Activated T-cell treated with anti-CD3 and anti-CD28 coated beads for 1 hour (primary cell): Measurements from ENCODE around the gene SPEF2.
"Not testable (repeated sequence)": the region's sequence is repeated elsewhere in the genome, so short reads cannot be mapped to it uniquely, and the experiment has no call there.

Experiments used
- DNase-seq: peaks from one replicate; pipeline ENCODE4 v3.0.0-alpha.2; 2020; ENCODE audit warnings: low read depth

SPEF2 gene

DNA sequence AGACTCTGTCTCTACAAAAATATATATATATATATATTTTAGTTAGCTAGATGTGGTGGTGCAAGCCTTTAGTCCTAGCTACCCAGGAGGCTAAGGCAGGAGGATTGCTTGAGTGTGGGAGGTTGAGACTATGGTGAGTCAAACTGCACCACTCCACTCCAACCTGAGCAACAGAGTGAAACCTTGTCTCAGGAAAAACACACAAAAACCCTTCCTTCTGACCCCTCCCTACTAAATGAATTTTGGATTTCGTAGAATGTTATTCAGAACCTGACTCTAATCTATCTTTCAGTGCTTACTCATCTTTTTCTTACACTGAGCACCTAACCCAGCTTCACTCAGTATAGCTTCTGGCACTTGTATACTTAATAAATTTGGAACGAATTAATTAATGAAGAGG, 203.8 kb downstream of the SPEF2 start:
- no peak for DNase-seq

DNA sequence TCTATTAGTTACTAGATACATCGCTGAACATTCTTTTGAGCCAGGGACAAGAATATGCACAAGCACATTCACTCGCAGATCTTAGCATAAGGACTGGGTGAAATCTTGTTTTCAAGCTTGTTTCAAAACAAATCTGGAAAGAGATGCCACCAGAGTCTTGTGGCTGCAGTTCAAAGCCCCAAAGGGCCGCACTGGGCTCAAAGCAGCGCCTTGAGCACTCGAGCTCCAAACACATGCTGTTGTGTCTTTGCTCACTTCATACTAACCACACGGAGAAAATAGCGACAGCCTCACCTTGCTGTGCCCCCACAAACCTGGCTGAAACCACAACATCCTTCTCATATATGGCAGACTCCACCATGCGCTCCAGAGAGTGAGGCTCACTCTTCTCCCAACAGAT, 204.8 kb downstream of the SPEF2 start:
- no peak for DNase-seq

DNA sequence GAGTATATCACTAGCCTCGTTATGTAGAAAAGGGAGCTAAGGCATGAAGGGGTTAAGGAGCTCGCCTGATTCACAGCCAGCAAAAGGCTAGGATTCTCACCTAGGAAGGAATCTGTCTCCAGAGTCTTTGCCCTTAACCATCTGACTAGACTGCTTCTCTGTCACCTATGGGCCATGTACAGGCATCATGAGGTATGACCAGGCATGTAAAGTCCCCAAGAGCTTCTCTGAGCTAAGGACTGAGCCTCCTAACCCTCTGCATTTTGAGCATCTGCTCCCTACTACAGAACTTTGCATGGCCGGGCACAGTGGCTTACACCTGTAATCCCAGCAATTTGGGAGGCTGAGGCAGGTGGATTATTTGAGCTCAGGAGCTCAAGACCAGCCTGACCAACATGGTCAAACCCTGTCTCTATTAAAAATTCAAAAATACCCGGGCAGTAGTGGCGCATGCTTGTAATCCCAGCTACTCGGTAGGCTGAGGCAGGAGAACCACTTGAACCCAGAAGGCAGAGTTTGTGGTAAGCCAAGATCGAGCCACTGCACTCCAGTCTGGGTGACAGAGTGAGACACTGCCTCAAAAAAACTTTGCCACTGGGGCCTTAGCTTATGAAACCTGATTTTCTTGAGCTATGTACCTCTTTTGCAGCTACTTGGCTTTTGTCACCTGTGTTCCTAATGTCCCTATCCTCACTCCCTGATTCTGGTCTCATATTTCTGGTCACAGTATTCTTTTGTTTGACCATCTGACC, 205.9 kb downstream of the SPEF2 start:
- DNase-seq: no peak

DNA sequence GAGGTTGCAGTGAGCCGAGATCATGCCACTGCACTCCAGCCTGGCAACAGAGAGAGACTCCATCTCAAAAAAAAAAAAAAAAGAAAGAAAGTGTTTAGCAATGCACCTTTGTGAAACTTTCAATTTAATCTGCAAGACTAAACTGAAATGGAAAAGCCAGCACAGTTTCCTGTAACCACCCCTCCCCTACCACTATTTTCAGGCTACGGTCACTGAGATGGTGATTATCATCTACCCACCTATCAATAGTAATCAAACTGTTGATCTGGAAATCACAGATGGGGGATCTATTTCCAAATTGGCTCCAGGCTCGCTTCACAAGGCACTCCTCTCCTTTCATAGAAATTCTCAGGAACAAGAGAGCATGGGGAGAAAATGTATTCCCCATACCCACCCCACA, 208.4 kb downstream of the SPEF2 start:
- no peak for DNase-seq

DNA sequence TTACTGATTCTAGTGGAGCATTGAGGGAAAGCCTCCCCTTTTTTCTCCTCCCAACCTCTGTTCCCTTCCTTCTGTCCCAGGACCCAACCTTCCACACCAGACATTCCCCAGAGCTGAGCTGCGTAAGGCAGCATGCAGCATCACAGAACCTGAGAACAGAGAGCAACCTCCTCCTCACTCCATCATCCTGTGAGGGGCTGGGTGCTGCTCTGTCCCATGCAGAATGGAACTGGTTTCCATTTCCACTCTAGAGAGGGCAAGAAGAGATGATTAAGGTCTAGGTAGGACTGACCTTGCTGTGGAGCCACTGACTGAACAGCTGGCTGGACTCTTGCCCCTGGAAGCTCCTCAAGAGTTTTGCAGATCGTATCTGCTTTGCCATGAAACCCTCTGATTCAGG, 208.9 kb downstream of the SPEF2 start:
- no peak for DNase-seq

DNA sequence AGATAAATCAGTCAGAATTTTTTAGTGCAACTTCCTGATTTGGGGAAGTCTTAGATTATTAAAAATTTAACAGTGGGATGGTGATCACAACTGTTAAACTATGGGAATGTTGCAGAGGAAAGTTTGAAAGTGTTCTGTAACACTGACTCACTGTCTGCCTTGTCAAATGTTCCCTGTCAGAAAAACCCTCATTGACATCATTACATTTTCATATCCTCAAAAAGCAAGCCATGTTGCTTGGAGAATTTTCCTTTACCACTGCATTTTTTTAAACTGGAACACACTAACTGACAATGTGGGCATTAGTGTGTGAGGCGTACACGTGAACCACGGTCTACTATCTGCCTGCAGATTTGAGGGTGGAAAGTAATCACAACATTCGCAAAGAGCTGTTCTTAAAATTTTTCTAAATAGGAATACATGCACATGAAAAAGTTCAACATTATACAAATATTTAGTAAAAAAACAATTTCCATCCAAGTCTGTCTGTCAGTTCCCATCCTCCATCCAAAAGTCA, 210.5 kb downstream of the SPEF2 start:
- DNase-seq: no peak

DNA sequence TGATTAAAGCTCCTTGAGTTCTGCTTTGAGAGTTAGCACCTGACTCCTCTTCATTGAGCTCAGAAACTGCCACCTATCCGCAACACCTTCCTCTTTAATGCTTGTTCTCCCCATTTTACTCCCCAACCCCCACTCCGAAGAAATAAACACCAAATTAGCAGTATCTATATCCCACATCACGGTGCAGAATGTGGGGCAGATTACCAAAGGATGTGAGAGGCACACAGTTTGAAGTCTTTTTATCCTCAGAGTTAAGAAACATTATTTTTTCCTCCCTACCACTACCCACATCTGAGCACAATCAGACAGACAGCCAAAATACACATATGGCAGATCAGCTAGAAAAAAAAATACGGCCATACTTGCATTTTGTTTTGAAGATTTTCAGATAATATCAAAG, 212.9 kb downstream of the SPEF2 start:
- no peak for DNase-seq

DNA sequence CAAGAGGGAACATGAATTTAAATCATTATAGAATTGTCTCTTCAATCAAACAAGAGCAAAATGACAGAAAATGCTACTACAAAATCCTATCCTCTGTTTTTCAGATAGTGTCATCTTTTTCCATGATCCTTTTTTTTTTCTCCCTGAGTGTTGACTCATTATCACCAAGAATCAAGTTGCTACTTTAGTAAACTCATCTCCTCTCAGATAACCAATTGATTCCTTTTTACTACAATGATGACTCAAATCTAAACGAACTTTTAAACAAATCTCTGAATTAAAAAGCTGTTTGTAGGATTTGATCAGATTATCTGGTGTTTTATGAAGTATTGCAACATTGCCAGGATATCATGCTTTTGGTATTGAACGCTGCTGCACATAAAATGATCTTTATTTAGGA, 215.1 kb downstream of the SPEF2 start:
- DNase-seq: no peak

DNA sequence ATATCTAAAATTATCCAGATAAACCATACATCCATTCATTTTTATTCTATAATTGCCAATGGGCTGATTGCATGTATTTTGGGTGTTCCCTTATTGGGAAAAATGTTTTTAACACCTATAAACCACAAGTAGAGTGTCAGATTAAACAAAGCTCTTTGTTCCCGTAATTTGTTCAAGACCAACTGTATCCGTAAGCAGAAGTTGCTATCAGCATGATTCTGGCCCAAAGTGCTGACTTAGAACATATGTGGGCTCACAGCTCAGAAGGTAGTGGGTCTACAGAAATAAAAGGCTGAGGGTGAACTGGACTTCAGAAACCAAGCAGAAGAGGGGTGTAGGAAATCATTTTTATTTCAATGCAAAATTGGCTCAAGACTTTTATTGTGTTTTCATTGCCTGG, 215.6 kb downstream of the SPEF2 start:
- DNase-seq: no peak

DNA sequence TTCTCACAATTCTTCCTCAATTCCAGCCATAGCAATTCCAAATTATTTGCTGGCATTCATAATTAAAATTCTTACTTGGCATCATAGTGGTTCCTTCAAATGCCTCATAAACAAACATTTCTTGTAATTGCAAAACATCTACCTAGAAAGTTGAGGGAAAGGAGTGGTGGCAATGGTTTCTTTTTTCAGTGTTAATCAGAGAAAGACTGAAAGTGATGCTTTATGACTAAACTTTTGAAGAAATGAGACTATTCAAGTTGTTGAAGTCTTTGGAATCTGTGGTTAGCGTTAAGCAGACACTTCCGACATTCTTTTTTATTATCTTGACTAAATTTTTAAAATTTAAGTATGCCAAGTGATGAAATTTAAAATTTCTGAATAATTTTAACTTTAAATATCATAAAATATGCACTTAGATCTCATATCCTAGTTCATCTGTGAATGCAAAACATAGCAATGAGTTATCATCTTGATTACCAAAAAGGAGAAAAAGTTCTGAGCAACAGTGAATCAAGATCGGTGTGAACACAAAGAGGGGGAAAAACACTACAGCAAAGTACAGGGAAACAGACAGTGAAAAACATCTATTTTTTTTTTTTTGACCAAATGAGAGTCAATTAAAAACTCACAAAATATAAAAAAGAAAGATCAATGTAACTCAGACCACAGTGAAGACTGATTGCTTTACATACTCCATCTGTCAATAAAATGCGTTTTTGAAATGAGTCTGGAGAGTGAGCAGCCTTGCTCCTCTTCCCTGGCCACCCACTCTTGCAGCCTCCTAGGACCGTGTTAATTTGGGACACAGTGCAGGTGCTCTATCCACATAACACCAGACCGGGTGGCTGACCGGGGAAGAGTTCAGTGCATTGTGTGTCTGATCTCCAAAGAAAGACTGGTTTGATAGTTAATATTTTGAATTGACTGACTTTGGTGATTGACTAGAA, 218.4 kb downstream of the SPEF2 start:
- no peak for DNase-seq

DNA sequence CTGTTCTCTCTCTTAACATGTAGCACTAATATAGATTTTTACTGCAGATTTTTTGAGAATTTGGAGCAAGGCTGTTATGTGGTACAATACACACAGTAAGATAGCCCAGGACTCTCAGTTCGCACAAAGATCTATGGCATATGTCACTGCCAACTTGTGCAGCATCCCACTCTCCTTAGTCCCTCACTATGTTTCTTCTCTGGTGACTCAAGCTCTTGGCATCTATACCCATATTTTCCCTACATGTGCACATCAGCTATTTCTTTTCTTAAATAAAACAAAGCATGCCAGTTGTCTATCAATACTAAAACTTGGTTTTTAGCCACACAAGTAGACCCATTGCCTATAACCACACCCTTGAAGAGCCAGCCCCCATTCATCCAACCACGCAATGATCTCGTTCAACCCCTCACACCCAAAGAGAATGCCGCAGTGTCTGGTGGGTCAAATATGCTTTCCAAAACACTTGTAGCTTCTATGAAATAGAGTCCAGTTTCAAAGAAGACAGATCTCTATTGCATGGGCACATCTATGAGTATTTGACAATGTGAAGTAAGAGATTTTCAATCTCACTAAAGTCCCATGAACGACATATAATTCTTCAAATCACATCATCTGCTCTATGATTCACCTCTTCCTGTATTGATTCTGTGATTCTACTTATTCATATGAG, 220.8 kb downstream of the SPEF2 start:
- DNase-seq: no peak

DNA sequence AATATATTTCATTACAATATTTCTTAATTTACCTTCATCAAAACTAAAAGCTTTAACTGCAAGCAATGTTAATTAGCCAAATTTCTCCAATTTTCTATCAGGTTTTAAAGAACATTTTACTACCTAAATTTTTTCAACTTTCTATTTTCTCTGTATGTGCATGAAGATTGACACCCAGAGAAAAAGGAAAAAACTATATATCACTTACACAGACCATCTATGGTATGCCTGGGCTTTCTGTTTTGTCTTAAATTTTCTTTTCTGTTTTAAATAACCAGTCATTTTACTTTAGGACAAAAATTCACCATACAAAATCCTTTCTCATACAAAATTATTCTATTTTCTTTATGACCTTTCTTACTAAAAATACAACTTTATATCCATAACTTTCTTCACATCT, 225.2 kb downstream of the SPEF2 start:
- no peak for DNase-seq

DNA sequence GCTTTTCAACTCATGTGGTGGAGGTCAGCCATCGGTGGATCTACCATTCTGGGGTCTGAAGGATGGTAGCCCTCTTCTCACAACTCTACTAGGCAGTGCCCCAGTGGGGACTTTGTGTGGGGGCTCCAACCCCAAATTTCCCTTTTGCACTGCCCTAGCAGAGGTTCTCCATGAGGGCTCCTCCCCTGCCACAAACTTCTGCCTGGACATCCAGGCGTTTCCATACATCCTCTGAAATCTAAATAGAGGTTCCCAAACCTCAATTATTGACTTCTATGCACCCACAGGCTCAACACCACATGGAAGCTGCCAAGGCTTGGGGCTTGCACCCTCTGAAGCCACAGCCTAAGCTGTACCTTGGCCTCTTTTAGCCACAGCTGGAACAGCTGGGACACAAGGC, 227.8 kb downstream of the SPEF2 start:
- not testable (repeated sequence) for DNase-seq

DNA sequence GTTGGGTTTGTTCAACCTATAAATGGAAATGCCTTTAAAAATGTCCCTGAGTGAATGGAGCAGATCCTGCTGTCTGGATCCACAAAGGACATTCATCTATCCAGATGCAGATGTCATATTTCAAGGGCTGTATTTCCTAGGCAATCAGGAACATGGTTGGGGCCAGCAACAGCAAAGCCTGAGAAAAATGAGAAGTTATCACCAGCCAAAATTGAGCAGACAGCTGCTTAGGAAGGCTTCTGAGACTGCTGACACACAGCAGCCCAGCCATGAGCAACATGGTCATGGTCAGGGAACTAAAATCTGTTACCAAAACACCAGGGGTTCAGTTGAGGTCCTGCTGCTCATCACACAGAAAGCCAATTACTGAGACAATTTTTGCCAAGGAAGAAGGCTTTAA, 229.8 kb downstream of the SPEF2 start:
- DNase-seq: no peak

DNA sequence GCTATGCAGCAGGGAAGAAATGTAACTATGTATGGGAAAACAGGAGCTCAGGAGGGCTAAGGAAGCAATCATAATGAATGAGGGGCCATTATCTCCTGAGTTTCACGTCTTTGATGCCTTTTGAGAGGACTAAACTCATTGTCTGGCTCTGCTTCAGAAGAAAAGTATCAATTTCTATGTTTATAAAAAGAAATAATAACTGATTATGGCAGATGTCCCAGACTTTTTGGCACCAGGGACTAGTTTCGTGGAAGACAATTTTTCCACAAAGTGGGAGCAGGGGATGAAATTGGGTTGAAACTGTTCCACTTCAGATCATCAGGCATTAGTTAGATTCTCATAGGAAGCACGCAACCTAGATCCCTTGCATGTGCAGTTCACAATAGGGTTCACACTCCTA, 230.3 kb downstream of the SPEF2 start:
- no peak for DNase-seq

DNA sequence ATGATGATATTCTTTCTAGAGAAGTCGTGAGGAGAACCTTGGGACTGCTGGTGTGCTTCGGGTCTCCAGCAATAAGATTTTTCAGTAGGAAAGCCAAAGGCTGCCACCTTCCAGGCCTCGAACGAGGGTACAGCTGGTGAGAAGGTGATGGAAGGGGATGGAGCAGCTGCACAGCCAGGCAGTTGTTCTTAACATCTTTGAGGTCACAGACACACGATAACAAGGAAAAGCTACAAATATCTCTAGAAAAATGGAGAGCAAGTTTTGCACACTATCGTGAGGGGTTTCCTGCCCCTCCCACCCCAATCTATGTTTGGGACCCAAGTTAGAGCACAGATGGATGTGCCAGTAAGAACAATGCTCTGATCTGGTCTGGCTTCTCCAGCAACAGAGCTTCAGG, 232.2 kb downstream of the SPEF2 start:
- no peak for DNase-seq

DNA sequence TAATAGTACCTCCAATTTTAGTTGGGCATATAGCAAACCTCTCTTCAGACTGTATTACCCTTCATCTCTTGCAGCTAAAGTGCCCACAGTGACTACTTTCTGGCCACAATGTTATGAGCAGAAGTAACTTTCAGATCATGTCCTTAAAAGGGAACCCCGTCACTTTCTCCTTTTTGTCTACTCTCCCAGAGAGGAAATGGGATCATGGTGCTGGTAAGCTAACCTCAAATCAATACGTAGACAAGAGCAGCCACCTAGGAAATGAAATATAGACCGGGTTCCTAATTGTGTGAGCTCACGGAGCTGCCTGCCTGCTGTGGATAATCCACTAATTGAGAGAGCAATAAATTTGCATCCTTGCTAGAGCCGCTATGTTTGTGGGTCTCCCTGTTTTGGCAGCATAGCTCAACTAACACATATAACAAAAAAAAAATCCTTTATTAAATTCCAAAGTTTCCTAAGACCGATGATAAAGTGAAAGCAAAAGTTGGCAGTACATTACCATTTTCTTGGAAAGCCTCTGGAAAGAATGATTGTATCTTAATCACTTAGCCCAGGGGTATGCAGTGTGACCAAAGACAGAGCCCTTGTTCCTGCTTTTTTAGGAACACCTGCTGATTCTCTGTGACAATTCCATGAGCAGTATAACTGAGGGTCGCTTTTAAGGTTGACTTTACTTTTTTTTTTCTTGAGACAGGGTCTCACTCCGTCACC, 233.5 kb downstream of the SPEF2 start:
- no peak for DNase-seq

DNA sequence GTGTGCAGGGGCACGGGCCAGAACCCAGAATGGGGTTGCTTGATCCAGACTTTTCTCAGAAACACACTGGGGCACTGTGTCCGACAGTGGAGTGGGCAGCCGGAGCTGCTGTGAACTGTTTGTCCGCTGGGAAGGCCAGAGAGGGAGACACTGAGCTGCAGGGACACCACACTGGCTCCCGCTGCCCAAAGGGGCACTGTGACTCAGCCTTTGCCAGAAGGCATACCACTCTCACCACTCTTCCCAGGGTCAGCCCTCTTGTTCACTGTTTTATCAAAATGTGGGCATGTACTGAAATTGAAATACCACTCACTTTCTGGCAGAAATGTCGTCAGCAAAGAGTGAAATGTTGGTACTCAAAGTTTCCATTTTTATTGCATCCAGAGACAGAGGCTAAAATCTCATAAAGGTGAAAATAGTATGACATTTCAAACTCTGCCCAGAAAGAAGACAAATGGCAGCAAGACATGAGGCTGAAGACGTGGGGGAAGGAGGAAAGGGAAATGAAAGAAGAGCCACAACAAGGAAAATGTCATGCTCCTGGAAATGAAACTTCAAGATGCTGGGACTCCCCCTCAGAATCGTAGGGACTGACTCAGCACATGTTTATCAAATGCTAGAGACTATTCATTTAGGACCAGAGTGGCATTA, 234.5 kb downstream of the SPEF2 start:
- DNase-seq: no peak

DNA sequence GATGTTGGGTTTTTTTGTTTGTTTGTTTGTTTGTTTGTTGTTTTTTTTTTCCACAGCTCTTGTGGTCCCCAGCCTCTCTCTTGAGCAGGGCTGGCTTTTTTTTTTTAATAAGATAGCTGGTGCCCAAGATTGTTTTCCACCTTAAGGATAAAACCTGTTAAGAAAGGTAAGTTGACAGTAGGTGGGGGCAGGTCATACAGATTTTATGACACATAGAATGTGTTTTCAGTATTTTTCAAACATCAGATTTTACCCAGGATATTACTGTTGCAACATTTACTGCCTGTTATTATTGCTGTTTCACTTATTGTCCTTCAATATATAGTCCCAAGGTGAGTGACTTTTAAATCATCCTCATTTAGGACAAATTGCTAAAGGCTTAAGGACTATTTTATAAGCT, 235.1 kb downstream of the SPEF2 start:
- DNase-seq: no peak

DNA sequence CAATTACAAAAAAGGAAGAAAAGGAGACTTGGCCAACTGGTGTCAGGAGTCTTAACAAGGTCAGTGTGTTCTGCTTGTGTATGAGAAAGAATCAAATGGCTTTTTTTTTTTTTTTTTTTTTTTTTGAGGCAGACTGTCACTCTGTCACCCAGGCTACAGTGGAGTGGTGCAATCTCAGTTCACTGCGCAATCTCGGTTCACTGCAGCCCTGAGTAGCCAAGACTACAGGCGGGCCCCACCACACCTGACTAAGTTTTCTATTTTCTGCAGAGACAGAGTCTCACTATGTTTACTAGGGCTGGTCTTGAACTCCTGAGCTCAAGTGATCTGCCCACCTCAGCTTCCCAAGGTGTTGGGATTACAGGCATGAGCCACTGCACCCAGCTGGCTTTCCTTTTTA, 236.0 kb downstream of the SPEF2 start:
- peak; percentile 46 for DNase-seq

DNA sequence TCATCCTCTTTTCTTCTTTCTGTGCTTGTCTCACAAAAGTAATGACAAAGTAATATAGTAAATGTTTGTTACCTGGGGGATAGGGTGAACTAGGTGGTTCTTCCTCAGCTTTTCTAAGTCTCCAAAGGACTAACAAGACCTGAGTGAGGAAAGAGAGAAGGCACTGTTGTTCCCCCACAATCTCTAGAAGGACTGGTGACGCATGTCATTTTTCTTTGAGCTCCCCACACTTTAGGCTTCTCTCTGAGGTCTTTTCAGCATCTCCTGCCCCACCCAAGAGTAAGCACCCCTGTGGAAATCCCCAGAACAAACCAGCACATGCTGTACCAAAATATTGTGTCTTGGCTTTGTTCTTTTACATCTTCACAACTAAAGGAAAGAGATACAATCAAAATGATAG, 236.6 kb downstream of the SPEF2 start:
- peak; percentile 44 for DNase-seq
